ENCODE results near the gene DGKA.

DNA sequence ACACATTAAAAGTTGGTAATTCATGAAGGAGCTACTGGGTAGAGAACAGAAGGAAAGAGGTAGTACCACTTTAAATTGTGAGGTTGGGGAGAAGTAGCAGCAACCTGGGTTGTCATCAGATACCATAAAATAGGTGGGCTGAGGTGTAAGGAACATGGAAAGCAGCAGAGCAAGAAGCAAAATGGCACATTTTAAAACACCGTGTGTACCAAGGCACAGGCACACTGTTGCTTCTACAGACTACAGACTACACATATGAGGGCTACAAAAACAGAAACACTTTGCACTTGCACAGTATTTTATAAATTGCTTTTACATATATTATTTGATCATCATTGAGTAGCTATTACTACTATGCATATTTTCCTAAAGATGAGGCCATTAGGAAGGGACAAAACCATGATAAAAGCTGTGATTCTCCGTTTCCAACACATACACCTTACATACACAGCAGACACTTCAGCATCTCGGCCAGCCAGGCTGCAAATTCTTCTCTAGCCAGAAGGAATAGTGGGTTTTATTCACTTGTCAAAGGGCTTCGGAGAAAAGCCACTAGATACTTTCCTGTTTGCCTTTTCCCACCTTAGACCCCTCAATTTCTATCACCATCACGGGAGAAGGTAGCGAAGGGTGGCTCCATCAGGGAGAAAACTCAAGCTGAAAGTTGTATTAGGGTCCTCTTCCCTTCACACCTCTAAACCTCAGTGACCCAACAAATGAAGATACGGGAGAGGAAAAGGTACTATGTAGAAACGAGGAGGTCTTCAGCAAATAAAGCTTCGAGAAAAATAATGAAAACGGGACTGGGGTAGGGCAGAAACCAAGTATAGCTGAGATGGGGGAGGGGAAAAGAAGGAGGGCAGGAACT, 4.9 kb upstream of the DGKA start:
- TF ChIP-seq, protein P1, sequence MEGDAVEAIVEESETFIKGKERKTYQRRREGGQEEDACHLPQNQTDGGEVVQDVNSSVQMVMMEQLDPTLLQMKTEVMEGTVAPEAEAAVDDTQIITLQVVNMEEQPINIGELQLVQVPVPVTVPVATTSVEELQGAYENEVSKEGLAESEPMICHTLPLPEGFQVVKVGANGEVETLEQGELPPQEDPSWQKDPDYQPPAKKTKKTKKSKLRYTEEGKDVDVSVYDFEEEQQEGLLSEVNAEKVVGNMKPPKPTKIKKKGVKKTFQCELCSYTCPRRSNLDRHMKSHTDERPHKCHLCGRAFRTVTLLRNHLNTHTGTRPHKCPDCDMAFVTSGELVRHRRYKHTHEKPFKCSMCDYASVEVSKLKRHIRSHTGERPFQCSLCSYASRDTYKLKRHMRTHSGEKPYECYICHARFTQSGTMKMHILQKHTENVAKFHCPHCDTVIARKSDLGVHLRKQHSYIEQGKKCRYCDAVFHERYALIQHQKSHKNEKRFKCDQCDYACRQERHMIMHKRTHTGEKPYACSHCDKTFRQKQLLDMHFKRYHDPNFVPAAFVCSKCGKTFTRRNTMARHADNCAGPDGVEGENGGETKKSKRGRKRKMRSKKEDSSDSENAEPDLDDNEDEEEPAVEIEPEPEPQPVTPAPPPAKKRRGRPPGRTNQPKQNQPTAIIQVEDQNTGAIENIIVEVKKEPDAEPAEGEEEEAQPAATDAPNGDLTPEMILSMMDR (IDR thresholded peaks at IDR 0.05 in 4 of 5, conservative IDR thresholded peaks at IDR 0.05 in 1 of 5), result no peak
- TF ChIP-seq POLR2A (IDR thresholded peaks at IDR 0.05), result no peak
